PC-9 (cell line): Measurements from ENCODE around the gene RALGPS1. TPM values are rescaled to one million over a fixed set of nuclear protein-coding genes. Genes with fewer than 3 reads are reported as not detected.

Experiments
- BruUV-seq: library from RNA; stranded (reverse); fragments of 400-500 nt; replicated peaks from 2 replicates; lab custom pipeline; 2021; lab: Mats Ljungman, UMichigan
- CTCF ChIA-PET: fragments of 300-600 bp; sonication (Branson Sonifier 250); formaldehyde crosslinking; loops from one replicate; lab custom pipeline; 2022; ENCODE audit warnings: antibody characterized with exemption; lab: Charles Lee
- POLR2A ChIA-PET: fragments of 300-600 bp; sonication (Branson Sonifier 250); formaldehyde crosslinking; loops from one replicate; lab custom pipeline; 2022; ENCODE audit warnings: antibody characterized with exemption; ENCODE audit not compliant: unreplicated experiment; lab: Charles Lee
- DNase-seq, 2 experiments: peaks; one replicate each; pipeline versions ENCODE4 v3.0.0 to v3.0.0-alpha.2; 2015 to 2022; ENCODE audit warnings: mixed read lengths in 1 of 2
- H2AFZ ChIP-seq: fragments of 200-600 bp; sonication (generic); 2 replicates; pipeline ENCODE4 v1.8.1; 2017; ENCODE audit warnings: antibody characterized with exemption
- H3F3A ChIP-seq: fragments of 200-600 bp; sonication (generic); 2 replicates; pipeline ENCODE4 v1.8.1; 2017; ENCODE audit warnings: antibody characterized with exemption, mild to moderate bottlenecking, low read depth; ENCODE audit not compliant: insufficient read depth
- H3K27ac ChIP-seq: fragments of 200-600 bp; sonication (generic); 2 replicates; pipeline ENCODE4 v1.6.1; 2016; ENCODE audit warnings: mixed run types
- H3K27me3 ChIP-seq: fragments of 200-600 bp; sonication (generic); 2 replicates; pipeline ENCODE4 v1.6.1; 2016; ENCODE audit warnings: low read depth, mixed run types; ENCODE audit not compliant: insufficient read depth
- H3K36me3 ChIP-seq: fragments of 200-600 bp; sonication (generic); 2 replicates; pipeline ENCODE4 v1.6.1; 2016; ENCODE audit warnings: low read depth, mixed run types
- H3K4me1 ChIP-seq: fragments of 200-600 bp; sonication (generic); replicated peaks from 2 replicates; pipeline ENCODE4 v1.6.1; 2016; ENCODE audit warnings: mixed run types; ENCODE audit not compliant: insufficient read depth
- H3K4me2 ChIP-seq: fragments of 200-600 bp; sonication (generic); 2 replicates; pipeline ENCODE4 v1.6.1; 2017; ENCODE audit warnings: mixed run types
- H3K4me3 ChIP-seq: fragments of 200-600 bp; sonication (generic); 2 replicates; pipeline ENCODE4 v1.6.1; 2016; ENCODE audit warnings: mixed run types
- H3K79me2 ChIP-seq: fragments of 200-600 bp; sonication (generic); 2 replicates; pipeline ENCODE4 v1.6.1; 2017; ENCODE audit warnings: low read depth, mixed run types
- H3K9me2 ChIP-seq: fragments of 200-600 bp; sonication (generic); 2 replicates; pipeline ENCODE4 v1.8.1; 2017; ENCODE audit warnings: mild to moderate bottlenecking; ENCODE audit not compliant: insufficient read depth
- H3K9me3 ChIP-seq: fragments of 200-600 bp; sonication (generic); 2 replicates; pipeline ENCODE4 v1.8.1; 2016; ENCODE audit warnings: low read depth; ENCODE audit not compliant: insufficient read depth
- H4K20me1 ChIP-seq: fragments of 200-600 bp; sonication (generic); 2 replicates; pipeline ENCODE4 v1.8.1; 2017; ENCODE audit not compliant: insufficient read depth
- EZH2 ChIP-seq: fragments of 200-600 bp; sonication (generic); IDR thresholded peaks from 2 replicates; pipeline ENCODE4 v1.8.0; 2017; ENCODE audit warnings: antibody characterized with exemption, low read depth
- intact Hi-C: fragments of 100-400 bp; cut with micrococcal nuclease; formaldehyde crosslinking; loops from one replicate; pipeline ENCODE4 v1.10.0; 2022; ENCODE audit not compliant: unreplicated experiment
- total RNA-seq: library from RNA; stranded (reverse); gene quantifications from 2 replicates; pipeline ENCODE4 v1.2.3, GENCODE V29; 2021
- TF ChIP-seq, protein P1 (sequence below): fragments of 200-600 bp; sonication (generic); conservative IDR thresholded peaks from 2 replicates; pipeline ENCODE4 v1.6.1; 2017; ENCODE audit warnings: mixed run types, antibody characterized with exemption, mild to moderate bottlenecking, moderate library complexity

RALGPS1 gene
- total RNA-seq, 1 experiment from 2014 or later: 23.3 TPM

DNA sequence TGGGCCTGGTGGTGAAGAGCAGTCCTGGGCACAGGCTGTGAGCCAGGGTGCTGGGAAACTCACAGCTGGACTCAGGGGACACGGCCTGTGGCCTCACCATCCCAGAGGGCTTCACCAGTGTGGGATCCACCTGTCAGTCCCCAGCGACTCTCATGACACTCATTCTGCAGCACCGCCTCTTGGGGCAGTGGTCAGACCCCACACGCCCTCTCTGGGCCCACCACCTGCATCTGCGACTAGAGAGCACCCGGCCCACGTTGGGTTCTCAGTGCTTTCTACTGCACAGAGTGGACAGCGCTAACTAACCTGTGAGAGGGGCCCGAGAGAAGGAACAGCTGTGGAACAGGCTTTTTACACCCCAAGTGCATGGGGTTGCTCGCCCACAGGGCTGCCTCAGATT lies 304.2 kb downstream of the RALGPS1 start:
- DNase-seq: no peak
- Histone ChIP-seq H3K27me3 (no peaks in the 10 kb centered on the region), H3K4me1 (0 out of 2 replicates have a peak, but pooled peaks cover 4% of the 10 kb centered on the region), H3K9me2 (no peaks in the 10 kb centered on the region), H3K9me3 (no peaks in the 10 kb centered on the region), H3K79me2 (no peaks in the 10 kb centered on the region), H2AFZ (no peak overlapping the region), H3K4me3 (no peak overlapping the region), H3F3A (peaks cover 12% of the 10 kb centered on the region; the same call in 1 of the 2 replicates), H3K4me2 (no peak overlapping the region), H3K36me3 (no peaks in the 10 kb centered on the region), H3K27ac (no peak overlapping the region), H4K20me1 (no peaks in the 10 kb centered on the region)
- no TSS peak for BruUV-seq
- no peak for TF ChIP-seq EZH2
- TF ChIP-seq, protein P1, sequence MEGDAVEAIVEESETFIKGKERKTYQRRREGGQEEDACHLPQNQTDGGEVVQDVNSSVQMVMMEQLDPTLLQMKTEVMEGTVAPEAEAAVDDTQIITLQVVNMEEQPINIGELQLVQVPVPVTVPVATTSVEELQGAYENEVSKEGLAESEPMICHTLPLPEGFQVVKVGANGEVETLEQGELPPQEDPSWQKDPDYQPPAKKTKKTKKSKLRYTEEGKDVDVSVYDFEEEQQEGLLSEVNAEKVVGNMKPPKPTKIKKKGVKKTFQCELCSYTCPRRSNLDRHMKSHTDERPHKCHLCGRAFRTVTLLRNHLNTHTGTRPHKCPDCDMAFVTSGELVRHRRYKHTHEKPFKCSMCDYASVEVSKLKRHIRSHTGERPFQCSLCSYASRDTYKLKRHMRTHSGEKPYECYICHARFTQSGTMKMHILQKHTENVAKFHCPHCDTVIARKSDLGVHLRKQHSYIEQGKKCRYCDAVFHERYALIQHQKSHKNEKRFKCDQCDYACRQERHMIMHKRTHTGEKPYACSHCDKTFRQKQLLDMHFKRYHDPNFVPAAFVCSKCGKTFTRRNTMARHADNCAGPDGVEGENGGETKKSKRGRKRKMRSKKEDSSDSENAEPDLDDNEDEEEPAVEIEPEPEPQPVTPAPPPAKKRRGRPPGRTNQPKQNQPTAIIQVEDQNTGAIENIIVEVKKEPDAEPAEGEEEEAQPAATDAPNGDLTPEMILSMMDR: no peak
- ChIA-PET CTCF (no interaction called here), POLR2A (no interaction called here)
- intact Hi-C loops: no loop called here

DNA sequence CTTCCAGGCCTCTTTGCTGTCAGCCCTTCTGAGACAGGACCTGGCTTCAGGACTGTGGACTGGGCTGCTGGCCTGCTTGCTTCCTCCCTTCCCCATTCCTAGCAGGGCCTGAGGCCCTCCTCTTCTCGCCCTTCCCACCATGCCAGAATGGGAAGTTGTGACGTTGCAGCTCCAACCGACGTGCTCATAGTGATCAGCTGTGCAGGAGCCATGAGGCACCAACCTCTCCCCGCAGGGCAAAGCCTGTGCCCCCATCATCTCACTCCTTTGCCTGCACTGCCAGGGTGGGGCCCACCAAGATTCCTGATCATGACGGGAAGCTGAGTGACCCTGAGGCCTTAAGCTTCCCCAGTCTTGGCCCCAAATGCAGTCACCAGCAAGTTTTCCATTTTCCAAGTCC lies 304.9 kb downstream of the RALGPS1 start:
- Histone ChIP-seq H2AFZ (no peak overlapping the region), H3K27me3 (no peaks in the 10 kb centered on the region), H3F3A (peaks cover 15% of the 10 kb centered on the region; the same call in 1 of the 2 replicates), H3K27ac (no peak overlapping the region), H3K79me2 (no peaks in the 10 kb centered on the region), H4K20me1 (no peaks in the 10 kb centered on the region), H3K9me3 (no peaks in the 10 kb centered on the region), H3K36me3 (no peaks in the 10 kb centered on the region), H3K9me2 (no peaks in the 10 kb centered on the region), H3K4me3 (no peak overlapping the region), H3K4me1 (0 out of 2 replicates have a peak, but pooled peaks cover 3% of the 10 kb centered on the region), H3K4me2 (no peak overlapping the region)
- DNase-seq: no peak
- intact Hi-C loops: no loop called here
- POLR2A ChIA-PET: no interaction called here
- no TSS peak for BruUV-seq
- TF ChIP-seq, protein P1: no peak
- TF ChIP-seq EZH2: no peak
- CTCF ChIA-PET: interaction anchor here (0.6 to 1.0 kb wide), 2 partner anchors 178 to 515 kb away, joined by 3 to 4 read pairs; partner anchors contain the start of gene SLC2A8

DNA sequence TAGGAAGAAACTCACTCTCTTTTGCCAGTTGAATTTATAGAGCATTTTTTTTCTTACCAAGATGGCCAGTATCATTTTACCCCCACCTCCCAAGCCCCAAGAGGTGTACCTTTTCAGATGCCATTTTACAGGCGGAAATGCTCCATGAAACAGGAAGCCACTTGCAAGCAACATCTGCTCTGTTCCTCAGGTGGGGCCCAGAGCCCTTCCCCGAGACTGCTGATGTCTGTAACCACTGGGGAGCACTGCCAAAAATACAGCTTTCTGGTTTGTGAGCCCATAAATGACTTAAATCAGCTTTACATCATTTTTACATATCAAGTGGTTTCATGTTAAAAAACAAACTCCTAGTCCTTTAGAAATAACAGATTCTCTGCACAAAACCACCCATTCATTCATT lies 307.1 kb downstream of the RALGPS1 start:
- no peaks in the 10 kb centered on the region for H3K4me1 ChIP-seq
- no peak overlapping the region for H3K4me2 ChIP-seq
- H3K9me3 ChIP-seq: no peaks in the 10 kb centered on the region
- ChIA-PET POLR2A (no interaction called here), CTCF (no interaction called here)
- intact Hi-C loops: loop anchor here (10.0 kb wide), 1 partner anchor 503 kb away; no protein-coding TSS in a partner anchor
- no peak overlapping the region for H2AFZ ChIP-seq
- H3F3A ChIP-seq: peaks cover 15% of the 10 kb centered on the region; the same call in 1 of the 2 replicates
- H3K9me2 ChIP-seq: no peaks in the 10 kb centered on the region
- no peaks in the 10 kb centered on the region; the same call in 1 of the 2 replicates for H4K20me1 ChIP-seq
- no peak overlapping the region for H3K4me3 ChIP-seq
- H3K27me3 ChIP-seq: no peaks in the 10 kb centered on the region
- H3K79me2 ChIP-seq: no peaks in the 10 kb centered on the region
- no peak for DNase-seq
- H3K36me3 ChIP-seq: no peaks in the 10 kb centered on the region
- H3K27ac ChIP-seq: no peak overlapping the region
- TF ChIP-seq EZH2: no peak
- no TSS peak for BruUV-seq
